Stimulated activated CD8-positive, alpha-beta memory T cell treated with anti-CD3 and anti-CD28 coated beads, Interleukin-2, amount 100 ng/mL, for 1 hour (primary cell): Measurements from ENCODE around the gene DNAH2.

Experiments
- DNase-seq, 2 donors: peaks; one replicate each; pipeline ENCODE4 v3.0.0-alpha.2; 2020; ENCODE audit warnings: low read depth in 2 of 2

Gene DNAH2

GRCh38 chr17:7703584-7704479 lies 13.7 kb upstream of the DNAH2 start:
- DNase-seq = no peak

GRCh38 chr17:7704601-7705268 lies 12.8 kb upstream of the DNAH2 start, which contains the start of gene EFNB3:
Gene EFNB3, plus strand, starts transcription at chr17:7705202. Its CDS starts 397 bp downstream, at chr17:7705599.
- DNase-seq = no peak

GRCh38 chr17:7705269-7706255 lies 12.0 kb upstream of the DNAH2 start:
- no peak for DNase-seq

- no peak for DNase-seq
These were observed 10.8 kb upstream of the DNAH2 start for GRCh38 chr17:7706631-7707354.

- no peak for DNase-seq
These were observed 10.1 kb upstream of the DNAH2 start for GRCh38 chr17:7707446-7707845.

GRCh38 chr17:7707858-7708750 lies 9.4 kb upstream of the DNAH2 start:
- DNase-seq = no peak

GRCh38 chr17:7709031-7709430 lies 8.5 kb upstream of the DNAH2 start:
- DNase-seq = no peak

GRCh38 chr17:7710301-7710700 lies 7.2 kb upstream of the DNAH2 start:
- DNase-seq = no peak

GRCh38 chr17:7711051-7711755 lies 6.3 kb upstream of the DNAH2 start:
- no peak for DNase-seq

- DNase-seq = no peak
These were observed 5.3 kb upstream of the DNAH2 start for GRCh38 chr17:7712111-7712771.

GRCh38 chr17:7713782-7714181 lies 3.8 kb upstream of the DNAH2 start:
- DNase-seq = no peak

GRCh38 chr17:7714721-7715594 lies 2.6 kb upstream of the DNAH2 start:
- no peak for DNase-seq

GRCh38 chr17:7715936-7716886 lies 1.3 kb upstream of the DNAH2 start:
- DNase-seq = no peak

- no peak for DNase-seq
These were observed 309 bp downstream of the DNAH2 start for GRCh38 chr17:7717756-7718350.

- no peak for DNase-seq
These were observed 2.1 kb downstream of the DNAH2 start for GRCh38 chr17:7719661-7720060.

GRCh38 chr17:7720125-7720524 lies 2.6 kb downstream of the DNAH2 start:
- DNase-seq = no peak
